IMR-90 (cell line): ENCODE measurements around the gene CTNNA1. TPM values are rescaled to one million over a fixed set of nuclear protein-coding genes. Genes with fewer than 3 reads are reported as not detected.

ENCODE experiments used
- ATAC-seq: fragments of 200-7000 bp; cut with Tn5 transposase; 2 replicates; pipeline ENCODE4 v1.9.1; 2020; ENCODE audit warnings: low read depth, mild to moderate bottlenecking, moderate library complexity
- BruUV-seq: library from RNA; stranded (reverse); fragments of 400-500 nt; replicated peaks from 2 replicates; lab custom pipeline; 2021; lab: Mats Ljungman, UMichigan
- CTCF ChIA-PET: fragments of 300-600 bp; formaldehyde crosslinking; extraction: SDS; loops from one replicate; lab custom pipeline; 2021; ENCODE audit warnings: antibody characterized with exemption; lab: Yijun Ruan, JAX
- POLR2A ChIA-PET: fragments of 300-600 bp; sonication (Branson Sonifier 250); formaldehyde crosslinking; loops from one replicate; lab custom pipeline; 2022; ENCODE audit warnings: antibody characterized with exemption; ENCODE audit not compliant: unreplicated experiment; lab: Charles Lee
- DNase-seq: peaks from one replicate; pipeline ENCODE4 v3.0.0; 2013
- H2AFZ ChIP-seq: replicated peaks from 2 replicates; pipeline ENCODE3; 2013; ENCODE audit warnings: low read length, mild to moderate bottlenecking; ENCODE audit not compliant: poor library complexity
- H2AK5ac ChIP-seq: 2 replicates; pipeline ENCODE4 v1.6.1; 2013; ENCODE audit warnings: low read depth, low read length, inconsistent platforms
- H2AK9ac ChIP-seq: replicated peaks from 2 replicates; pipeline ENCODE3; 2013; ENCODE audit warnings: mild to moderate bottlenecking, low read depth, low read length, moderate library complexity; ENCODE audit not compliant: poor library complexity
- H2BK120ac ChIP-seq: 2 replicates; pipeline ENCODE4 v1.6.1; 2013; ENCODE audit warnings: low read depth, low read length, inconsistent platforms
- H2BK15ac ChIP-seq: 3 replicates; pipeline ENCODE4 v1.6.1; 2013; ENCODE audit warnings: low read depth, low read length, inconsistent platforms
- H2BK20ac ChIP-seq: 2 replicates; pipeline ENCODE4 v1.6.1; 2013; ENCODE audit warnings: low read depth, mild to moderate bottlenecking, inconsistent platforms, low read length, moderate library complexity
- H2BK5ac ChIP-seq: 2 replicates; pipeline ENCODE4 v1.6.1; 2013; ENCODE audit warnings: mild to moderate bottlenecking, low read depth, low read length, inconsistent platforms; ENCODE audit not compliant: poor library complexity, severe bottlenecking
- H3K14ac ChIP-seq: replicated peaks from 2 replicates; pipeline ENCODE4 v1.6.1; 2013; ENCODE audit warnings: low read depth, low read length, inconsistent platforms
- H3K18ac ChIP-seq: 2 replicates; pipeline ENCODE4 v1.6.1; 2013; ENCODE audit warnings: low read depth, low read length, control low read depth
- H3K23ac ChIP-seq: 2 replicates; pipeline ENCODE4 v1.6.1; 2013; ENCODE audit warnings: low read depth, low read length, inconsistent platforms
- H3K27ac ChIP-seq: 2 replicates; pipeline ENCODE4 v1.5.1; 2013; ENCODE audit warnings: mild to moderate bottlenecking, control low read depth, low read length; ENCODE audit not compliant: insufficient read depth
- H3K27me3 ChIP-seq: 2 replicates; pipeline ENCODE4 v1.6.1; 2013; ENCODE audit warnings: low read length; ENCODE audit not compliant: control insufficient read depth, insufficient read depth
- H3K36me3 ChIP-seq: 2 replicates; pipeline ENCODE4 v1.6.1; 2013; ENCODE audit warnings: low read length, mixed read lengths; ENCODE audit not compliant: control insufficient read depth, insufficient read depth
- H3K4ac ChIP-seq: 2 replicates; pipeline ENCODE4 v1.6.1; 2013; ENCODE audit warnings: low read depth, low read length, inconsistent platforms
- H3K4me1 ChIP-seq: 2 replicates; pipeline ENCODE4 v1.6.1; 2013; ENCODE audit warnings: low read length, mixed read lengths; ENCODE audit not compliant: control insufficient read depth, insufficient read depth
- H3K4me2 ChIP-seq: 2 replicates; pipeline ENCODE4 v1.6.1; 2013; ENCODE audit warnings: low read depth, mild to moderate bottlenecking, control low read depth, low read length, moderate library complexity
- H3K4me3 ChIP-seq: 2 replicates; pipeline ENCODE4 v1.5.1; 2013; ENCODE audit warnings: low read depth, mild to moderate bottlenecking, control low read depth, low read length, moderate library complexity; ENCODE audit not compliant: insufficient read depth
- H3K56ac ChIP-seq: 2 replicates; pipeline ENCODE4 v1.6.1; 2013; ENCODE audit warnings: low read length, inconsistent platforms; ENCODE audit not compliant: insufficient read depth; ENCODE audit errors: extremely low read depth
- H3K79me1 ChIP-seq, 2 experiments: 2 replicates each; pipeline ENCODE4 v1.6.1; 2013; ENCODE audit warnings: low read length in 2 of 2, inconsistent platforms in 1 of 2, low read depth in 1 of 2
- H3K9ac ChIP-seq: 2 replicates; pipeline ENCODE4 v1.6.1; 2013; ENCODE audit warnings: low read depth, low read length, control low read depth
- H3K9me1 ChIP-seq: 2 replicates; pipeline ENCODE4 v1.6.1; 2013; ENCODE audit warnings: low read length, inconsistent platforms; ENCODE audit not compliant: insufficient read depth
- H3K9me3 ChIP-seq: 2 replicates; pipeline ENCODE4 v1.6.1; 2013; ENCODE audit warnings: low read length; ENCODE audit not compliant: control insufficient read depth, insufficient read depth
- H4K20me1 ChIP-seq: 2 replicates; pipeline ENCODE4 v1.6.1; 2013; ENCODE audit warnings: low read length, inconsistent platforms; ENCODE audit not compliant: insufficient read depth
- H4K5ac ChIP-seq: 2 replicates; pipeline ENCODE4 v1.6.1; 2013; ENCODE audit warnings: mild to moderate bottlenecking, low read depth, low read length, control low read depth
- H4K8ac ChIP-seq, 2 experiments: 2 replicates each; pipeline ENCODE4 v1.6.1; 2013; ENCODE audit warnings: low read depth in 2 of 2, low read length in 2 of 2, control low read depth in 1 of 2, inconsistent platforms in 1 of 2
- H4K91ac ChIP-seq: 2 replicates; pipeline ENCODE4 v1.6.1; 2013; ENCODE audit warnings: low read depth, low read length, inconsistent platforms; ENCODE audit not compliant: insufficient read depth
- CHD1 ChIP-seq: IDR thresholded peaks from 2 replicates; pipeline ENCODE4 v1.6.1; 2012; ENCODE audit warnings: low read depth, low read length, improper control_type of control experiment
- RAD21 ChIP-seq: IDR thresholded peaks from 2 replicates; pipeline ENCODE4 v1.6.1; 2012; ENCODE audit warnings: low read length, improper control_type of control experiment
- WGBS, 2 experiments: methylation state at CpG; one replicate each; pipeline versions ENCODE4 v1.1.5 to v1.1.7; 2013; ENCODE audit warnings: missing lambda C conversion rate in 2 of 2; ENCODE audit not compliant: insufficient read length in 1 of 2; ENCODE audit errors: extremely low coverage in 2 of 2; 5-methylcytosine and 5-hydroxymethylcytosine counted together
- dilution Hi-C: fragments of 300-500 bp; cut with HindIII; formaldehyde crosslinking; loops from one replicate; pipeline ENCODE4 v1.14.3; 2018; ENCODE audit warnings: low sequenced_read_pairs; ENCODE audit not compliant: unreplicated experiment
- in situ Hi-C: fragments of 300-500 bp; cut with MboI; formaldehyde crosslinking; loops from 3 replicates; pipeline ENCODE4 v1.14.3; 2019; ENCODE audit warnings: low sequenced_read_pairs, inconsistent platforms, mixed read lengths
- intact Hi-C: fragments of 100-400 bp; cut with micrococcal nuclease; formaldehyde crosslinking; loops from 2 replicates; pipeline ENCODE4 v1.10.0; 2022
- polyA plus RNA-seq, 3 experiments: library from polyadenylated mRNA; depleted of rRNA; stranded (reverse); fragments of >200 nt; gene quantifications; 2 replicates each; pipeline ENCODE4 v1.2.3, GENCODE V29; 2012; ENCODE audit warnings: low replicate concordance in 1 of 3
- total RNA-seq: library from RNA; depleted of rRNA; stranded (reverse); fragments of >200 nt; gene quantifications from 2 replicates; pipeline ENCODE4 v1.2.3, GENCODE V29; 2012
- TF ChIP-seq, protein P1 (sequence below): fragments of 150-350 bp; IDR thresholded peaks from 2 replicates; pipeline ENCODE4 v1.6.1; 2016; ENCODE audit warnings: low read depth, mild to moderate bottlenecking, low read length, moderate library complexity, borderline replicate concordance
- TF ChIP-seq, protein P2 (sequence below): fragments of 150-350 bp; IDR thresholded peaks from 2 replicates; pipeline ENCODE4 v1.6.1; 2017; ENCODE audit warnings: mild to moderate bottlenecking, antibody characterized with exemption, low read length, low read depth
- TF ChIP-seq, protein P3 (sequence below): conservative IDR thresholded peaks from 2 replicates; pipeline ENCODE4 v1.5.1; 2012; ENCODE audit warnings: mild to moderate bottlenecking, low read depth, low read length, improper control_type of control experiment

The CTNNA1 gene
- total and polyA plus RNA-seq, 2 of the 4 experiments (the other 2 are of a cell fraction): 220 to 471 TPM

DNA sequence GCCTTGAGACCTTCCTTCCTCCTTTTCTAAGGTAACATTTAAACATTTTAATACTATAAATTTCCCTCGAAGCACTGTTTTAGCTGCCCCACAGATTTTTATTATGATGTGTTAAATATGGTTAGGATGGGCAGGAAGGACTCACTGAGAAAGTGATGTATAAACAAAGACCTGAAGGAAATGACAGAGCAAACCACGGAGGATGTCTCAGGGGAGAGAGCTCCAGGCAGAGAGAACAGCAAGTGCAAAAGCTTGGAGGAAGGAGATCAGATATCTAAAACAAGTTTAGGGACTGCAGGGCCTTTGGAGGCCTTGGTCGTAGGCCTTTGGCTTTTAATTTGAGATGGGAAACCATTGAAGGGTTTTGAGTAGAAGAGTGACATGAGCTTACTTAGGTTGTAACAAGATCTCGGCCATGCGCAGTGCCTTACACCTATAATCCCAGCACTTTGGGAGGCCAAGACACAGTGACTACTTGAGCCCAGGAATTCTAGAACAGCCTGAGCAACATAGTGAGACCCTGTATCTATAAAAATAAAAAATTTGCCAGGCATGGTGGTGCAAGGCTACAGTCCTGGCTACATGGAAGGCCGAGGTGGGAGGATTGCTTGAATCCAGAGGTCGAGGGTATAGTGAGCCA is 157.4 kb downstream of the CTNNA1 start:
- Histone ChIP-seq H3K27ac (no peak overlapping the region), H3K14ac (no peak overlapping the region), H3K23ac (no peak overlapping the region), H4K8ac (no peak overlapping the region), H3K4me2 (no peak overlapping the region), H3K36me3 (peaks cover 30% of the 10 kb centered on the region), H3K9me1 (peaks cover 4% of the 10 kb centered on the region; the same call in 1 of the 2 replicates), H2BK20ac (no peak overlapping the region), H4K5ac (no peak overlapping the region), H2AK9ac (no peak overlapping the region), H4K20me1 (peaks cover 1% of the 10 kb centered on the region; the same call in 1 of the 2 replicates), H3K4ac (no peak overlapping the region), H3K4me3 (no peak overlapping the region), H3K27me3 (no peaks in the 10 kb centered on the region), H3K4me1 (no peaks in the 10 kb centered on the region; the same call in 1 of the 2 replicates), H3K9me3 (peaks cover 2% of the 10 kb centered on the region), H2BK15ac (no peak overlapping the region), H3K56ac (no peak overlapping the region), H2AK5ac (no peak overlapping the region), H3K18ac (no peak overlapping the region), H4K91ac (no peak overlapping the region), H2BK120ac (no peak overlapping the region), H2AFZ (no peak overlapping the region), H3K9ac (no peak overlapping the region), H2BK5ac (no peak overlapping the region), H3K79me1 (peaks cover 28 to 72% of the 10 kb centered on the region in 2 experiments)
- DNase-seq: peak; percentile 38
- in situ Hi-C loops (no loop called here), dilution Hi-C loops (no loop called here), intact Hi-C loops (no loop called here)
- ChIA-PET CTCF (no interaction called here), POLR2A (no interaction called here)
- WGBS, 2 experiments: 71% methylated on average over 2 of the region's 7 CpGs; no CpG with 5 or more reads in 1 of the 2 experiments
- no TSS peak for BruUV-seq
- ATAC-seq: no peak
- TF ChIP-seq CHD1 (no peak), RAD21 (no peak)
- TF ChIP-seq, protein P1, sequence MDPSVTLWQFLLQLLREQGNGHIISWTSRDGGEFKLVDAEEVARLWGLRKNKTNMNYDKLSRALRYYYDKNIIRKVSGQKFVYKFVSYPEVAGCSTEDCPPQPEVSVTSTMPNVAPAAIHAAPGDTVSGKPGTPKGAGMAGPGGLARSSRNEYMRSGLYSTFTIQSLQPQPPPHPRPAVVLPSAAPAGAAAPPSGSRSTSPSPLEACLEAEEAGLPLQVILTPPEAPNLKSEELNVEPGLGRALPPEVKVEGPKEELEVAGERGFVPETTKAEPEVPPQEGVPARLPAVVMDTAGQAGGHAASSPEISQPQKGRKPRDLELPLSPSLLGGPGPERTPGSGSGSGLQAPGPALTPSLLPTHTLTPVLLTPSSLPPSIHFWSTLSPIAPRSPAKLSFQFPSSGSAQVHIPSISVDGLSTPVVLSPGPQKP: no peak
- TF ChIP-seq, protein P2, sequence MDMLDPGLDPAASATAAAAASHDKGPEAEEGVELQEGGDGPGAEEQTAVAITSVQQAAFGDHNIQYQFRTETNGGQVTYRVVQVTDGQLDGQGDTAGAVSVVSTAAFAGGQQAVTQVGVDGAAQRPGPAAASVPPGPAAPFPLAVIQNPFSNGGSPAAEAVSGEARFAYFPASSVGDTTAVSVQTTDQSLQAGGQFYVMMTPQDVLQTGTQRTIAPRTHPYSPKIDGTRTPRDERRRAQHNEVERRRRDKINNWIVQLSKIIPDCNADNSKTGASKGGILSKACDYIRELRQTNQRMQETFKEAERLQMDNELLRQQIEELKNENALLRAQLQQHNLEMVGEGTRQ: no peak
- TF ChIP-seq, protein P3, sequence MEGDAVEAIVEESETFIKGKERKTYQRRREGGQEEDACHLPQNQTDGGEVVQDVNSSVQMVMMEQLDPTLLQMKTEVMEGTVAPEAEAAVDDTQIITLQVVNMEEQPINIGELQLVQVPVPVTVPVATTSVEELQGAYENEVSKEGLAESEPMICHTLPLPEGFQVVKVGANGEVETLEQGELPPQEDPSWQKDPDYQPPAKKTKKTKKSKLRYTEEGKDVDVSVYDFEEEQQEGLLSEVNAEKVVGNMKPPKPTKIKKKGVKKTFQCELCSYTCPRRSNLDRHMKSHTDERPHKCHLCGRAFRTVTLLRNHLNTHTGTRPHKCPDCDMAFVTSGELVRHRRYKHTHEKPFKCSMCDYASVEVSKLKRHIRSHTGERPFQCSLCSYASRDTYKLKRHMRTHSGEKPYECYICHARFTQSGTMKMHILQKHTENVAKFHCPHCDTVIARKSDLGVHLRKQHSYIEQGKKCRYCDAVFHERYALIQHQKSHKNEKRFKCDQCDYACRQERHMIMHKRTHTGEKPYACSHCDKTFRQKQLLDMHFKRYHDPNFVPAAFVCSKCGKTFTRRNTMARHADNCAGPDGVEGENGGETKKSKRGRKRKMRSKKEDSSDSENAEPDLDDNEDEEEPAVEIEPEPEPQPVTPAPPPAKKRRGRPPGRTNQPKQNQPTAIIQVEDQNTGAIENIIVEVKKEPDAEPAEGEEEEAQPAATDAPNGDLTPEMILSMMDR: no peak
